ENCODE data around the gene BSND.
A peak's percentile ranks its signal among the peaks of the same experiment; 100 is the strongest.
"Not testable (repeated sequence)": the region's sequence is repeated elsewhere in the genome, so short reads cannot be mapped to it uniquely, and the experiment has no call there.

Gene BSND

GRCh38 chr1:54998677-54999076 lies at the start of gene BSND:
Gene BSND (plus strand): TSS chr1:54998933. CDS start chr1:54999187, 254 bp downstream.
- DNase-seq = no peak

GRCh38 chr1:54949053-54949452 lies 49.7 kb upstream of the BSND start:
- no peak for DNase-seq

GRCh38 chr1:54950006-54950368 lies 48.7 kb upstream of the BSND start:
- DNase-seq = no peak

- DNase-seq = peak; percentile 72 to 73
These were observed 48.2 kb upstream of the BSND start for GRCh38 chr1:54950369-54951163.

- no peak for DNase-seq
These were observed 46.9 kb upstream of the BSND start for GRCh38 chr1:54951810-54952226.

GRCh38 chr1:54952950-54953718 lies 45.6 kb upstream of the BSND start:
- DNase-seq = no peak

DNA sequence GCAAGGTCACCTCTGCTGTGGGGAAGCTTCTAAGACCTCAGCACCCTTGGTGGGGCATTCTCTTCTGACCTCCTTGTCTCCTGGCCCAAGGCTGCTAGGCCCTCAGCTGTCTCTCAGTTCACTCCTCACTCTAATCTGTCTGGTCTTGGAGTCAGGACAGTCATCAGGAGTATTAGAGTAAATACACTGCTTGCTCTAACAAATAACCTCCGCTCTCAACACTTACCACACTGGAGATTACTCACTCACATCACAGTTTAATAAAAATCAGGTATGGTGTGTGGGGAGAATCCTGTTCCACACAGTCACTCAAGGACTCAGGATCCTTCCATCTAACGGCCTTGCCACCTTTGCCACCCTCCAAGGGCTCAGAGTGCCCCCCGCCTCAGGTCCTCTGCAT lies 44.9 kb upstream of the BSND start:
- DNase-seq = no peak

DNA sequence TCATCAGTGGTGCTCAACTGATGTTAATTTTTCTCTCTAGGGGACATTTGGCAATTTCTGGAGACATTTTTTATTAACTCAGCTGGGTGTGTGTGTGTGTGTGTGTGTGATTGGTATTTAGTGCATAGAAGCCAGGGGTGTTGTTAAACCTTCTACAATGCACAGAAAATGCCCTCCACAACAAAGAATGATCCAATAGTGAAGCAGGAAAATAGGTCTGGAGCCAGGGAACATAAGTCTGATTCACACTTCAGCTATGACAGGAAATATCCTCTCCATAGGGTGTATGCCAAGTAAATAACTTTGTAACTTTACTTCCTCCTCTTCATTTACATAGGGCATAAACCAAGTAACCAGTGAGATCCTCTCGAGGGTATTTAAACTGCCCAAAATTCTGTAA lies 43.4 kb upstream of the BSND start:
- no peak for DNase-seq

GRCh38 chr1:54956726-54957125 lies 42.0 kb upstream of the BSND start:
- no peak for DNase-seq

- DNase-seq = no peak
These were observed 39.5 kb upstream of the BSND start for GRCh38 chr1:54959241-54959640.

- DNase-seq = no peak
These were observed 35.9 kb upstream of the BSND start for GRCh38 chr1:54962612-54963395.

GRCh38 chr1:54963829-54964228 lies 34.9 kb upstream of the BSND start:
- not testable (repeated sequence) for DNase-seq

- peak; percentile 68 to 75 for DNase-seq
These were observed 33.0 kb upstream of the BSND start for GRCh38 chr1:54965624-54966340.

DNA sequence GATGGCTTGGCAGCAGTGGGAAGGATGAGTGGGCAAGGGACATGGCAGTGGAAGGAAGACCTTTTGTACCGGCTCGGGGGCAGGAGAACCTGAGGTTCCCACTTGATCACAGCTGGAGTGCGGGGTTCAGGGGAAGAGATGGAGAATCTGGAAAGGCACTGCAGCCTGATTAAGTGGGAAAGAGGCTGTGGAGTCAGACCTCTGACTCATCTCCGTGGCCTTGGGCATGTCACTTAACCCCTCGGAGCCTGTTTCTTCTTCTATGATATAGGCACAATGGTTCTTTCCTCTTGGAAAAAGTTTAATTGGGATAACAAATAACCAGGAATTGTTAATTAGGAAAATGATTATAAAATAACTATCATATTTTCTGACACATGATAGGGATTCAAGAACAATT lies 31.4 kb upstream of the BSND start:
- no peak for DNase-seq

DNA sequence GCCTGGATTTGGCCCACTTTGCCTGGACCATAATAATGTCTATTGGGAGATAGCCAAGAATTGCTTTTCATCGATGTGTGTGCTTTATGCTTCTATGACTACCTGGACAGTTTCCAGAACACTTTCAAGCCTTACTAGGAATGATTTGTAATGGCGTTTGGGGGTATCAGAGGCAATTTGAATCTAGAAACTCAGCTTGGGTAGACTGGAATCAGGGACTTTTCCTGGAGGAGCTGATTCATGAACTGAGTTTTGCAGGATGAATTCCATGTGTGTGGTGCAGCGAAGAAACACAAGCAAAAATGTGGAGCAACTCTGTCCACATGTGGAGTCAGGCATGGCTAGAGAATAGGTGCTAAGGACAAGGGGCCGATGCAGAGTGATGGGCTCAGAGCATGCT lies 30.2 kb upstream of the BSND start:
- no peak for DNase-seq

DNA sequence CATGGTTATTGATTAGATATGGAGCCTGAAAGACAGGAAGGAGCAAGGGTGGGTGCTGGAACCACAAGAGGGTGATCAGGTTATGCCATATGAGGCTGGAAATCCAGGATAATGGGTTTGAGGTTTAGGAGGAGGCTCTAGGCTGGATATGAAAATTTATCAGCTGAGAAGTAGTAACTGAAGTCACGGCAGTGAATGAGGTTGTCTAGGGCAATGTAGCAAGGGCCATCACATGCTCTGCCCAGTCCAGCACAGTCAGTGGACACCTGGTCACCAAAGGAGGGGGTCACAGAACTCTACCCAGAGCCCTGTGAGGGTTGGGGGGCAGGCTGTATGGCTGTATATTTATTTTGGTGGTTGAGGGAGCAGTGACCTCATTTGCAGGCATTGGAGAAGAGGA lies 28.9 kb upstream of the BSND start:
- DNase-seq = no peak

DNA sequence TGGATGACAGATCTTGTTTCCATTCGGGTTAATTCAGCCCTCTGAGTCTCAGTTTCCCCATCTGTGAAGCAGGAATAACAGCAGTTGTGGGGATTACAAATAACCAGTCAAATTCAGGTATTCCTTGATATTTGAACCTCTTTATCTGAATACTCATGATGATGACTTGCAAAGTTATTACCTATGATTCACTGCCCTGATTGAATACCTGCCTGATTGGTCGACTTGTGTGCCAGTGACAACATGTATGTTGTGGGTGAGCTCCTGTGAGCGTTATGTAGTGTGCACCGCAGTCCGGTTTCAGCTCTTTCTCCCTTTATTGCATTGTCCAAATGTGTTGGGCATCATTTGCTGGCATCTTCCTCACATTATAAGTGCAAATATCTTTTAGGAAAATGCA lies 27.8 kb upstream of the BSND start:
- DNase-seq = no peak

GRCh38 chr1:54971317-54971791 lies 27.4 kb upstream of the BSND start:
- DNase-seq = peak in 1 of 2 experiments; percentile 8

DNA sequence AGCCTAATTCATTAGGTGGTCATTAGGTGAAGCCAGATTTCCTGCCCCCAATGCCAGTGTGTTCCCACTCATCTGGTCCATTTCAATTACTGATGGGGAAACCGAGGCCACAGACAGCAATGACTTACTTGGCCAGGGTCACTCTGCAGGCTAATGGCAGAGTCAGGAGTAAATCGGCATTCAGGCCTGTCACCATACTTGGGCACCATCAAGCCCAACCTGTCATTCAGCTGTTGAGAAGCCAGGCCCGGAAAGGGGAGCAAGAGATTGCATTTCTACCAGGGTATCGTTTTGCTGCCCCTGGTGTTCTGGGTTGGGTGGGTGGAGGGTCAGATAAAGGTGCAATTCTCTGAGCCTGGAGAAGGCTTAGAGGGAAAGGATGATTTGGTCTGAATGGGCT lies 26.3 kb upstream of the BSND start:
- DNase-seq = no peak

DNA sequence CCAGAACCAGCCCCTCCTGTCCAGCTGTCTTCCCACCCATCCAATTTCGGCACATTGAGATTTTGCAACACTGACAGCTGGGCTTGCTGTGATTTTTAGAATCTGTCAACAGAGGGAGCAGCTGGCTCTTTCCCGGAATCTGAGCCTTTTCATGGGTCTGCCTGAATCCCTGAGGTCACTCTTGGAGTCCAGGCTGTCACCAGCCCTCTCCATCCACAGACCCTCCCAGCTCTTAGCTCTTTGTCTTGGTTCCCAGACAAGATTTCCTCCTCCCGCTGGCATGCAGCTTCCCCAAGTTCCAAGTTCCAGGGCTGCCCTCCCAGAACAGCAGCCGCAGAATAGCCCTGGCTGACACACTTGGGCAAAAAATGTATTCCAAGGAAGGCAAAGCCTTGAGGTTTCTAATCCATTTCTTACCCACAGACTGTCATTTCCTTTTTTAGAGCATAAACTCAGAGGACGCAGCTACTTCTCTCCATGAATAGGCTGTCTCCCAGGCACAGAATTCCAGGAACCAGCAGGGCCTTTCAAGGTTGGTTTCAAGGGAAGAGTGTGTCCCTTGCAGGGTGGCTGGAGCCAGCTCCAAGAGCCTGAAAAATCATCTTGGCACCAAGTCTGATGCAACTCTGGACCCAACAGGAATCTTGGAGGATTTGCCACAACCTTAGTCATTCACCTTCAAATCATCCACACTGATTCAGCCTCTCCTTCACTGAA lies 25.4 kb upstream of the BSND start:
- no peak for DNase-seq

GRCh38 chr1:54975356-54976108 lies 23.2 kb upstream of the BSND start:
- no peak for DNase-seq
